ENCODE measurements around the gene SYNE2. TPM values are rescaled to one million over a fixed set of nuclear protein-coding genes. Genes with fewer than 3 reads are reported as not detected.
"Not testable (repeated sequence)": the region's sequence is repeated elsewhere in the genome, so short reads cannot be mapped to it uniquely, and the experiment has no call there.

SYNE2 gene
- polyA plus RNA-seq (ENCODE audit: insufficient read length in 3 of 3): 100 to 1,000 TPM in 2 of 3 donors, 10 to 100 TPM in 1; 99.9 to 107 (median 102) TPM

- peak in 2 of 3 donors; percentile 55 to 67 for DNase-seq (ENCODE audit: low read depth in 3 of 3, low spot score in 2 of 3)
Observed at GRCh38 chr14:63852817-63853731, at the start of gene SYNE2. Gene SYNE2, plus strand, starts transcription at chr14:63853004. Its CDS starts 56,145 bp downstream, at chr14:63909149.

GRCh38 chr14:63803221-63803791 is 49.5 kb upstream of the SYNE2 start:
- DNase-seq (ENCODE audit: low read depth in 3 of 3, low spot score in 2 of 3): not testable (repeated sequence)

- not testable (repeated sequence) for DNase-seq (ENCODE audit: low read depth in 3 of 3, low spot score in 2 of 3)
Observed at GRCh38 chr14:63806064-63806463, 46.7 kb upstream of the SYNE2 start.

- not testable (repeated sequence) for DNase-seq (ENCODE audit: low read depth in 3 of 3, low spot score in 2 of 3)
Observed at GRCh38 chr14:63811692-63812091, 41.1 kb upstream of the SYNE2 start.

- DNase-seq (ENCODE audit: low read depth in 3 of 3, low spot score in 2 of 3): no peak
Observed at GRCh38 chr14:63833728-63834127, 19.1 kb upstream of the SYNE2 start.

GRCh38 chr14:63840981-63841380 is 11.8 kb upstream of the SYNE2 start:
- no peak for DNase-seq (ENCODE audit: low read depth in 3 of 3, low spot score in 2 of 3)

- DNase-seq (ENCODE audit: low read depth in 3 of 3, low spot score in 2 of 3): no peak
Observed at GRCh38 chr14:63843796-63844195, 9.0 kb upstream of the SYNE2 start.

GRCh38 chr14:63848890-63849289 is 3.9 kb upstream of the SYNE2 start:
- DNase-seq (ENCODE audit: low read depth in 3 of 3, low spot score in 2 of 3): no peak

GRCh38 chr14:63852271-63852816 is 460 bp upstream of the SYNE2 start:
- peak in 2 of 3 donors; percentile 55 to 57 for DNase-seq (ENCODE audit: low read depth in 3 of 3, low spot score in 2 of 3)

- DNase-seq (ENCODE audit: low read depth in 3 of 3, low spot score in 2 of 3): peak in 2 of 3 donors; percentile 47 to 63
Observed at GRCh38 chr14:63853831-63854293, 1.1 kb downstream of the SYNE2 start.

GRCh38 chr14:63854330-63854729 is 1.5 kb downstream of the SYNE2 start:
- DNase-seq (ENCODE audit: low read depth in 3 of 3, low spot score in 2 of 3): no peak

- no peak for DNase-seq (ENCODE audit: low read depth in 3 of 3, low spot score in 2 of 3)
Observed at GRCh38 chr14:63855281-63855680, 2.5 kb downstream of the SYNE2 start.

- DNase-seq (ENCODE audit: low read depth in 3 of 3, low spot score in 2 of 3): no peak
Observed at GRCh38 chr14:63857466-63858030, 4.7 kb downstream of the SYNE2 start.

- DNase-seq (ENCODE audit: low read depth in 3 of 3, low spot score in 2 of 3): no peak
Observed at GRCh38 chr14:63860146-63860545, 7.3 kb downstream of the SYNE2 start.

- no peak for DNase-seq (ENCODE audit: low read depth in 3 of 3, low spot score in 2 of 3)
Observed at GRCh38 chr14:63862163-63862562, 9.4 kb downstream of the SYNE2 start.

GRCh38 chr14:63863004-63863403 is 10.2 kb downstream of the SYNE2 start:
- DNase-seq (ENCODE audit: low read depth in 3 of 3, low spot score in 2 of 3): no peak

GRCh38 chr14:63864775-63865174 is 12.0 kb downstream of the SYNE2 start:
- DNase-seq (ENCODE audit: low read depth in 3 of 3, low spot score in 2 of 3): not testable (repeated sequence)

- no peak for DNase-seq (ENCODE audit: low read depth in 3 of 3, low spot score in 2 of 3)
Observed at GRCh38 chr14:63867933-63868921, 15.4 kb downstream of the SYNE2 start.

GRCh38 chr14:63869940-63870752 is 17.3 kb downstream of the SYNE2 start:
- not testable (repeated sequence) for DNase-seq (ENCODE audit: low read depth in 3 of 3, low spot score in 2 of 3)

All from right renal cortex interstitium (tissue), 3 donors.